HL-60 (cell line): ENCODE data around the gene MAGI3.

Source experiments
- DNase-seq, 2 experiments: peaks; one replicate each; pipeline ENCODE4 v3.0.0-alpha.2; 2010 to 2020; ENCODE audit warnings: low read depth in 1 of 2, low spot score in 1 of 2
- H3K27ac ChIP-seq: fragments of 250-450 bp; sonication (Bioruptor Pico); replicated peaks from 2 replicates; pipeline ENCODE4 v1.5.1; 2020; ENCODE audit warnings: mild to moderate bottlenecking, moderate library complexity
- H3K27me3 ChIP-seq: fragments of 250-450 bp; sonication (Bioruptor Pico); 2 replicates; pipeline ENCODE4 v1.5.1; 2021; ENCODE audit warnings: mild to moderate bottlenecking, moderate library complexity; ENCODE audit not compliant: insufficient read depth, poor library complexity, severe bottlenecking
- H3K4me3 ChIP-seq: replicated peaks from 2 replicates; pipeline ENCODE4 v1.5.1; 2011; ENCODE audit warnings: mild to moderate bottlenecking, control low read depth, low read length; ENCODE audit not compliant: insufficient read depth
- CTCF ChIP-seq: IDR thresholded peaks from one replicate; pipeline ENCODE4 v1.5.1; 2011; ENCODE audit warnings: low read length, control low read depth, inconsistent platforms; ENCODE audit not compliant: insufficient read depth
- GABPA ChIP-seq: IDR thresholded peaks from 2 replicates; pipeline ENCODE4 v1.6.1; 2012; ENCODE audit warnings: low read depth
- POLR2AphosphoS5 ChIP-seq: IDR thresholded peaks from 2 replicates; pipeline ENCODE4 v1.6.1; 2012; ENCODE audit warnings: low read depth
- REST ChIP-seq: IDR thresholded peaks from 2 replicates; pipeline ENCODE4 v1.6.1; 2012; ENCODE audit warnings: low read depth; ENCODE audit not compliant: insufficient replicate concordance
- SPI1 ChIP-seq: IDR thresholded peaks from 2 replicates; pipeline ENCODE4 v1.6.1; 2012; ENCODE audit warnings: low read depth, mild to moderate bottlenecking, borderline replicate concordance

The MAGI3 gene

GRCh38 chr1:113684153-113684541, 293.8 kb downstream of the MAGI3 start:
- no peak overlapping the region for H3K4me3 ChIP-seq
- no peak overlapping the region for H3K27ac ChIP-seq
- DNase-seq, result no peak
- H3K27me3 ChIP-seq, result no peaks in the 10 kb centered on the region
- no peak for TF ChIP-seq POLR2AphosphoS5
- no peak for TF ChIP-seq REST
- TF ChIP-seq CTCF, result no peak
- TF ChIP-seq GABPA, result no peak
- no peak for TF ChIP-seq SPI1

- no peaks in the 10 kb centered on the region for H3K27me3 ChIP-seq
- no peak overlapping the region for H3K4me3 ChIP-seq
- H3K27ac ChIP-seq, result no peak overlapping the region
- DNase-seq, result no peak
- TF ChIP-seq GABPA, result no peak
- TF ChIP-seq POLR2AphosphoS5, result no peak
- TF ChIP-seq REST, result no peak
- no peak for TF ChIP-seq CTCF
- TF ChIP-seq SPI1, result no peak
Measured at GRCh38 chr1:113686891-113687618, 296.7 kb downstream of the MAGI3 start.

- no peak for DNase-seq
- Histone ChIP-seq H3K27me3 (no peaks in the 10 kb centered on the region), H3K4me3 (no peak overlapping the region), H3K27ac (no peak overlapping the region)
- TF ChIP-seq CTCF, result no peak
- no peak for TF ChIP-seq REST
Measured at GRCh38 chr1:113691184-113691583, 300.9 kb downstream of the MAGI3 start.
